MCF 10A (cell line): ENCODE data around the gene PRDM9. TPM values are rescaled to one million over a fixed set of nuclear protein-coding genes. Genes with fewer than 3 reads are reported as not detected.
"Not testable (repeated sequence)": the region's sequence is repeated elsewhere in the genome, so short reads cannot be mapped to it uniquely, and the experiment has no call there.

Source experiments
- BruUV-seq: library from RNA; stranded (reverse); fragments of 400-500 nt; replicated peaks from 2 replicates; lab custom pipeline; 2021; lab: Mats Ljungman, UMichigan
- CTCF ChIA-PET: fragments of 300-600 bp; sonication (Branson Sonifier 250); formaldehyde crosslinking; extraction: SDS; loops from one replicate; lab custom pipeline; 2021; ENCODE audit warnings: antibody characterized with exemption, inconsistent platforms; lab: Yijun Ruan, JAX
- POLR2A ChIA-PET: fragments of 300-600, 350-650 bp; sonication (Branson Sonifier 250); formaldehyde crosslinking; extraction: SDS; loops from one replicate; lab custom pipeline; 2020; ENCODE audit warnings: antibody characterized with exemption, inconsistent platforms; lab: Yijun Ruan, JAX
- DNase-seq: peaks from one replicate; pipeline ENCODE4 v3.0.0-alpha.2; 2018; ENCODE audit not compliant: unreplicated experiment
- H3K27ac Mint-ChIP-seq: one replicate; pipeline ENCODE4 v1.8.0; 2022; ENCODE audit warnings: mild to moderate bottlenecking, low read depth, mixed read lengths; ENCODE audit not compliant: unreplicated experiment
- H3K27me3 Mint-ChIP-seq: one replicate; pipeline ENCODE4 v1.8.0; 2022; ENCODE audit warnings: mixed read lengths; ENCODE audit not compliant: insufficient read depth, unreplicated experiment
- H3K36me3 Mint-ChIP-seq: one replicate; pipeline ENCODE4 v1.8.0; 2022; ENCODE audit warnings: mild to moderate bottlenecking, moderate library complexity, mixed read lengths; ENCODE audit not compliant: insufficient read depth, unreplicated experiment
- H3K4me1 Mint-ChIP-seq: one replicate; pipeline ENCODE4 v1.8.0; 2022; ENCODE audit warnings: mixed read lengths; ENCODE audit not compliant: insufficient read depth, unreplicated experiment
- H3K4me3 Mint-ChIP-seq: one replicate; pipeline ENCODE4 v1.8.0; 2022; ENCODE audit warnings: mild to moderate bottlenecking, moderate library complexity, mixed read lengths; ENCODE audit not compliant: unreplicated experiment
- H3K9me3 Mint-ChIP-seq: one replicate; pipeline ENCODE4 v1.8.0; 2022; ENCODE audit warnings: mixed read lengths; ENCODE audit not compliant: unreplicated experiment
- intact Hi-C: fragments of 100-400 bp; cut with micrococcal nuclease; formaldehyde crosslinking; loops from 2 replicates; pipeline ENCODE4 v1.14.1; 2022
- total RNA-seq: library from RNA; stranded (reverse); gene quantifications from 2 replicates; pipeline ENCODE4 v1.2.3, GENCODE V29; 2022
- TF ChIP-seq, protein P1 (sequence below): fragments of 200-600 bp; IDR thresholded peaks from one replicate; pipeline ENCODE4 v1.8.0; 2022; ENCODE audit warnings: antibody characterized with exemption, mild to moderate bottlenecking; ENCODE audit not compliant: unreplicated experiment

Gene PRDM9
- total RNA-seq, 1 experiment from 2014 or later = not detected

DNA sequence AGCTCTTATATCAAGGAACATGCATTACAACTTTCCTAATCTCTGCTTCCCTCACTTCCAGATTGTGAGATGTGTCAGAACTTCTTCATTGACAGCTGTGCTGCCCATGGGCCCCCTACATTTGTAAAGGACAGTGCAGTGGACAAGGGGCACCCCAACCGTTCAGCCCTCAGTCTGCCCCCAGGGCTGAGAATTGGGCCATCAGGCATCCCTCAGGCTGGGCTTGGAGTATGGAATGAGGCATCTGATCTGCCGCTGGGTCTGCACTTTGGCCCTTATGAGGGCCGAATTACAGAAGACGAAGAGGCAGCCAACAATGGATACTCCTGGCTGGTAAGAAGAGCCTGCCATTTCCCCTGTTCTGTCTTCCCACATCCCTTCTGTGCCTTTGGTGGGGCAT is 15.1 kb downstream of the PRDM9 start:
- no peak for DNase-seq
- ChIA-PET POLR2A (no interaction called here), CTCF (no interaction called here)
- H3K36me3 Mint-ChIP-seq = no peaks in the 10 kb centered on the region
- no peaks in the 10 kb centered on the region for H3K4me1 Mint-ChIP-seq
- no TSS peak for BruUV-seq
- no peaks in the 10 kb centered on the region for H3K27me3 Mint-ChIP-seq
- intact Hi-C loops = no loop called here
- H3K27ac Mint-ChIP-seq = no peak overlapping the region
- TF ChIP-seq, protein P1, sequence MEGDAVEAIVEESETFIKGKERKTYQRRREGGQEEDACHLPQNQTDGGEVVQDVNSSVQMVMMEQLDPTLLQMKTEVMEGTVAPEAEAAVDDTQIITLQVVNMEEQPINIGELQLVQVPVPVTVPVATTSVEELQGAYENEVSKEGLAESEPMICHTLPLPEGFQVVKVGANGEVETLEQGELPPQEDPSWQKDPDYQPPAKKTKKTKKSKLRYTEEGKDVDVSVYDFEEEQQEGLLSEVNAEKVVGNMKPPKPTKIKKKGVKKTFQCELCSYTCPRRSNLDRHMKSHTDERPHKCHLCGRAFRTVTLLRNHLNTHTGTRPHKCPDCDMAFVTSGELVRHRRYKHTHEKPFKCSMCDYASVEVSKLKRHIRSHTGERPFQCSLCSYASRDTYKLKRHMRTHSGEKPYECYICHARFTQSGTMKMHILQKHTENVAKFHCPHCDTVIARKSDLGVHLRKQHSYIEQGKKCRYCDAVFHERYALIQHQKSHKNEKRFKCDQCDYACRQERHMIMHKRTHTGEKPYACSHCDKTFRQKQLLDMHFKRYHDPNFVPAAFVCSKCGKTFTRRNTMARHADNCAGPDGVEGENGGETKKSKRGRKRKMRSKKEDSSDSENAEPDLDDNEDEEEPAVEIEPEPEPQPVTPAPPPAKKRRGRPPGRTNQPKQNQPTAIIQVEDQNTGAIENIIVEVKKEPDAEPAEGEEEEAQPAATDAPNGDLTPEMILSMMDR = no peak
- peaks cover 8% of the 10 kb centered on the region for H3K9me3 Mint-ChIP-seq
- no peak overlapping the region for H3K4me3 Mint-ChIP-seq

- Mint-ChIP-seq H3K27ac (no peak overlapping the region), H3K36me3 (peaks cover 4% of the 10 kb centered on the region), H3K27me3 (no peaks in the 10 kb centered on the region), H3K9me3 (peaks cover 8% of the 10 kb centered on the region), H3K4me1 (no peaks in the 10 kb centered on the region), H3K4me3 (no peak overlapping the region)
- ChIA-PET CTCF (no interaction called here), POLR2A (no interaction called here)
- no peak for DNase-seq
- BruUV-seq = no TSS peak
- TF ChIP-seq, protein P1 = no peak
- intact Hi-C loops = no loop called here
Measured at GRCh38 chr5:23523031-23523430, 15.6 kb downstream of the PRDM9 start.

GRCh38 chr5:23523998-23524397 is 16.6 kb downstream of the PRDM9 start:
- no TSS peak for BruUV-seq
- TF ChIP-seq, protein P1 = no peak
- POLR2A ChIA-PET = interaction anchor here (0.6 kb wide), 1 partner anchor 17 kb away, joined by 3 read pairs; no protein-coding TSS in a partner anchor
- DNase-seq = no peak
- Mint-ChIP-seq H3K4me1 (no peaks in the 10 kb centered on the region), H3K36me3 (peaks cover 6% of the 10 kb centered on the region), H3K27ac (no peak overlapping the region), H3K9me3 (peaks cover 8% of the 10 kb centered on the region), H3K27me3 (no peaks in the 10 kb centered on the region), H3K4me3 (no peak overlapping the region)
- intact Hi-C loops = no loop called here
- CTCF ChIA-PET = no interaction called here

GRCh38 chr5:23525751-23526150 is 18.3 kb downstream of the PRDM9 start:
- peaks cover 2% of the 10 kb centered on the region for H3K9me3 Mint-ChIP-seq
- CTCF ChIA-PET = no interaction called here

DNA sequence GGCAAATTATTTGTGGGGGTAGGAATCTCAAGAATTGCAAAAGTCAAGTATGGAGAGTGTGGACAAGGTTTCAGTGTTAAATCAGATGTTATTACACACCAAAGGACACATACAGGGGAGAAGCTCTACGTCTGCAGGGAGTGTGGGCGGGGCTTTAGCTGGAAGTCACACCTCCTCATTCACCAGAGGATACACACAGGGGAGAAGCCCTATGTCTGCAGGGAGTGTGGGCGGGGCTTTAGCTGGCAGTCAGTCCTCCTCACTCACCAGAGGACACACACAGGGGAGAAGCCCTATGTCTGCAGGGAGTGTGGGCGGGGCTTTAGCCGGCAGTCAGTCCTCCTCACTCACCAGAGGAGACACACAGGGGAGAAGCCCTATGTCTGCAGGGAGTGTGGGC is 19.2 kb downstream of the PRDM9 start:
- H3K36me3 Mint-ChIP-seq, H3K9me3 Mint-ChIP-seq, POLR2A ChIA-PET, H3K27me3 Mint-ChIP-seq, intact Hi-C loops, BruUV-seq, H3K27ac Mint-ChIP-seq, CTCF ChIA-PET, DNase-seq, H3K4me3 Mint-ChIP-seq, H3K4me1 Mint-ChIP-seq: not testable (repeated sequence)

More at GRCh38 chr5:23525751-23526150, 18.3 kb downstream of the PRDM9 start:
- intact Hi-C loops = no loop called here
- no TSS peak for BruUV-seq
- no peaks in the 10 kb centered on the region for H3K27me3 Mint-ChIP-seq
- DNase-seq = no peak
- H3K4me3 Mint-ChIP-seq = no peak overlapping the region
- no peaks in the 10 kb centered on the region for H3K4me1 Mint-ChIP-seq
- H3K27ac Mint-ChIP-seq = no peak overlapping the region
- TF ChIP-seq, protein P1 = no peak
- H3K36me3 Mint-ChIP-seq = peaks cover 6% of the 10 kb centered on the region
- POLR2A ChIA-PET = no interaction called here

DNA sequence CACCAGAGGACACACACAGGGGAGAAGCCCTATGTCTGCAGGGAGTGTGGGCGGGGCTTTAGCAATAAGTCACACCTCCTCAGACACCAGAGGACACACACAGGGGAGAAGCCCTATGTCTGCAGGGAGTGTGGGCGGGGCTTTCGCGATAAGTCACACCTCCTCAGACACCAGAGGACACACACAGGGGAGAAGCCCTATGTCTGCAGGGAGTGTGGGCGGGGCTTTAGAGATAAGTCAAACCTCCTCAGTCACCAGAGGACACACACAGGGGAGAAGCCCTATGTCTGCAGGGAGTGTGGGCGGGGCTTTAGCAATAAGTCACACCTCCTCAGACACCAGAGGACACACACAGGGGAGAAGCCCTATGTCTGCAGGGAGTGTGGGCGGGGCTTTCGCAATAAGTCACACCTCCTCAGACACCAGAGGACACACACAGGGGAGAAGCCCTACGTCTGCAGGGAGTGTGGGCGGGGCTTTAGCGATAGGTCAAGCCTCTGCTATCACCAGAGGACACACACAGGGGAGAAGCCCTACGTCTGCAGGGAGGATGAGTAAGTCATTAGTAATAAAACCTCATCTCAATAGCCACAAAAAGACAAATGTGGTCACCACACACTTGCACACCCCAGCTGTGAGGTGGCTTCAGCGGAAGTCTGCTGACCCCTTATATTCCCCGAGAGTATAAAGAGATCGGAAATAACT is 20.0 kb downstream of the PRDM9 start:
- H3K27me3 Mint-ChIP-seq, CTCF ChIA-PET, H3K27ac Mint-ChIP-seq, H3K9me3 Mint-ChIP-seq, POLR2A ChIA-PET, H3K4me1 Mint-ChIP-seq, H3K36me3 Mint-ChIP-seq, intact Hi-C loops, H3K4me3 Mint-ChIP-seq, BruUV-seq: not testable (repeated sequence)
- DNase-seq = peak; percentile 3
